ENCODE results near the gene ZYG11B.
A peak's percentile ranks its signal among the peaks of the same experiment; 100 is the strongest.
"Not testable (repeated sequence)": the region's sequence is repeated elsewhere in the genome, so short reads cannot be mapped to it uniquely, and the experiment has no call there.

Gene ZYG11B

GRCh38 chr1:52706941-52707926 lies 19.0 kb upstream of the ZYG11B start:
- H3K4me3 ChIP-seq (replicated peaks in 1 of 2; ENCODE audit: low read depth in 2 of 2, low read length in 2 of 2), result no peak overlapping the region
- no peak for DNase-seq (ENCODE audit: low read depth in 2 of 2)
- TF ChIP-seq CTCF (IDR thresholded peaks at IDR 0.05; ENCODE audit: low read depth, low read length), result no peak

- DNase-seq (ENCODE audit: low read depth in 2 of 2), result peak; percentile 71 to 89
- no peak for TF ChIP-seq CTCF (IDR thresholded peaks at IDR 0.05; ENCODE audit: low read depth, low read length)
- H3K4me3 ChIP-seq (replicated peaks in 1 of 2; ENCODE audit: low read depth in 2 of 2, low read length in 2 of 2), result no peak overlapping the region
These were observed 18.2 kb upstream of the ZYG11B start for GRCh38 chr1:52707927-52708655.

- DNase-seq (ENCODE audit: low read depth in 2 of 2), result peak in 1 of 2 donors; percentile 26
- no peak for TF ChIP-seq CTCF (IDR thresholded peaks at IDR 0.05; ENCODE audit: low read depth, low read length)
- no peak overlapping the region for H3K4me3 ChIP-seq (replicated peaks in 1 of 2; ENCODE audit: low read depth in 2 of 2, low read length in 2 of 2)
These were observed 17.2 kb upstream of the ZYG11B start for GRCh38 chr1:52709016-52709415.

GRCh38 chr1:52713590-52713989 lies 12.7 kb upstream of the ZYG11B start:
- no peak for TF ChIP-seq CTCF (IDR thresholded peaks at IDR 0.05; ENCODE audit: low read depth, low read length)
- no peak for DNase-seq (ENCODE audit: low read depth in 2 of 2)
- no peak overlapping the region for H3K4me3 ChIP-seq (replicated peaks in 1 of 2; ENCODE audit: low read depth in 2 of 2, low read length in 2 of 2)

GRCh38 chr1:52715296-52715695 lies 11.0 kb upstream of the ZYG11B start:
- not testable (repeated sequence) for H3K4me3 ChIP-seq (replicated peaks in 1 of 2; ENCODE audit: low read depth in 2 of 2, low read length in 2 of 2); DNase-seq (ENCODE audit: low read depth in 2 of 2)

GRCh38 chr1:52723260-52723659 lies 3.0 kb upstream of the ZYG11B start:
- TF ChIP-seq CTCF (IDR thresholded peaks at IDR 0.05; ENCODE audit: low read depth, low read length), result no peak
- no peak for DNase-seq (ENCODE audit: low read depth in 2 of 2)
- no peak overlapping the region for H3K4me3 ChIP-seq (replicated peaks in 1 of 2; ENCODE audit: low read depth in 2 of 2, low read length in 2 of 2)

- H3K4me3 ChIP-seq (replicated peaks in 1 of 2; ENCODE audit: low read depth in 2 of 2, low read length in 2 of 2), result peak overlapping the region; percentile 8 to 70
- DNase-seq (ENCODE audit: low read depth in 2 of 2), result no peak
- no peak for TF ChIP-seq CTCF (IDR thresholded peaks at IDR 0.05; ENCODE audit: low read depth, low read length)
These were observed 369 bp upstream of the ZYG11B start for GRCh38 chr1:52725903-52726264.

All from cardiac fibroblast (primary cell).